Renal cortex interstitium (tissue), 11 donors: ENCODE results near the gene EHBP1L1. TPM values are rescaled to one million over a fixed set of nuclear protein-coding genes. Genes with fewer than 3 reads are reported as not detected.

Experiments
- DNase-seq, 11 donors: peaks; one replicate each; pipeline ENCODE4 v3.0.0-alpha.2; 2013; ENCODE audit warnings: low read depth in 9 of 11, low spot score in 4 of 11; ENCODE audit errors: extremely low read depth in 1 of 11
- polyA plus RNA-seq, 3 donors: library from polyadenylated mRNA; unstranded; fragments of 120-200 nt; gene quantifications; one replicate each; pipeline ENCODE4 v1.2.1, GENCODE V29; 2013; ENCODE audit not compliant: insufficient read length in 3 of 3

Gene EHBP1L1
- polyA plus RNA-seq, 3 donors = 13.2 to 21.1 (median 13.4) TPM

DNA sequence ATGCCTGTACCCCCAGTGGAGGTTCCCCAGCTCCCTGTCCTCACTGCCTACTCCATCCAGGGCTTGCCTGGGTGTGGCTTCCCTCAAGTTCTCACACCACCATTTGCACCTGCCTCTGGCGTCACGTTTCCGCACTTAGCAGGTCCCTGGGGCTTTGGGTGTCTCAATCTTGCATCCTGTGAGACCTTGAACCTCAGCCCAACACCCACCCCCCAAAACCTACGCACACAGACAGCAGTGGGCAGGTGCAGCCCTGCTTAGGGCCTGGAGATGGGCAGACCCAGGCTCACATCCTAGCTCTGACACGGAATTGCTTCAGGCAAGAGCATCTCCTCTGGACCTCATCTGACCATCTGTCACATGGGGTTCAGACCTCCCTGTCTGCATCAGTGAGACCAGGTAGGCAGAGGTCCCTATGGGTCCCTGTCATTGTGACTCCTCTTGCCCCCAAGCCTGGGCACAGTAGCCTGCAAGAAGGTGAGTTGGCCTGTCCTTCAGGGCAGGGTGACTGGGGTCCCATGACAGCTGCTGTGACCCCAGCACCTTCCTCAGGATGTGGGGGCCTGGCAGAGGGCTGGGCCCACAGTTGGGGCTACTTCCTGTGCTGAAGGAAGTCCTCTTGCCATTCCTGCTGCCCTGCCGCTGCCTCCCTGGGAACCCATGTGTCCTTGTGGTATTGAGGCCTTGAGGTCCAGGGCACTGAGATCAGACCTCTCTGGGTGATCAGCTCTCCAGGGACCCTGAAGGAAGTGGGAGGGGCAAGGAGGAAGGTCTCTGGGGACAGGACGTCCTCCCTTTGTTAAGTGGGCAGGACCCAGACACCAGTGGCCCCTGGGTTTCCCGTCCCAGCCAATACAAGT lies 64.0 kb downstream of the EHBP1L1 start:
- no peak for DNase-seq

DNA sequence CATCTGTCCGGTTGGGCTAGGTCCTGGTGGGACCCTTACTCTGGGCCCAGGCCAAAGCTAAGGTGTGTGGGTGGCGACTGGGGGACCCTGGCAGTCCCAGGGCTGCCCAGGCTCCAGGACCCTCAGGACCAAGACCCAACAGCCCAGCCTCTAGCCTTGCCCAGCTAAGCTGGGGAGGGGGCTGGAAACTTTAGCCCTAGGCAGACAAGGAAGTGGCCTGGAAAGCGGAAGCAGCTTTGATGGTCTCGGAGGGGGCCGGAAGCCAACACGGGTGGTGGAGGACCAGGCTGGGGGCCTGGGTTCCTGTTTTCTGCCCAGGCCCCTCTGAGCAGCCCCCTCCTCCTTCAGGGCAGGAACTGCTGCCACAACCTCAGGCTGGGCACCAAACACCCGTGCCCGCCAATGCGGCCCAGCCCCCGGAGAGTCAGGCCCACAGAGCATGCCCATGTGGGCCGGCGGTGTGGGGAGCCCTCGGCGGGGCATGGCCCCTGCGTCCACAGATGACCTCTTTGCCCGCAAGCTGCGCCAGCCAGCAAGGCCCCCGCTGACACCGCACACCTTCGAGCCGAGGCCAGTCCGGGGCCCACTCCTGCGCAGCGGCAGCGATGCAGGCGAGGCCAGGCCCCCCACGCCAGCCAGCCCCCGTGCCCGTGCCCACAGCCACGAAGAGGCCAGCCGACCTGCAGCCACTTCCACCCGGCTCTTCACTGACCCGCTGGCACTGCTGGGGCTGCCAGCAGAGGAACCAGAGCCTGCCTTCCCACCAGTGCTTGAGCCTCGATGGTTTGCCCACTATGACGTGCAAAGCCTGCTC lies 64.8 kb downstream of the EHBP1L1 start:
- DNase-seq = no peak

DNA sequence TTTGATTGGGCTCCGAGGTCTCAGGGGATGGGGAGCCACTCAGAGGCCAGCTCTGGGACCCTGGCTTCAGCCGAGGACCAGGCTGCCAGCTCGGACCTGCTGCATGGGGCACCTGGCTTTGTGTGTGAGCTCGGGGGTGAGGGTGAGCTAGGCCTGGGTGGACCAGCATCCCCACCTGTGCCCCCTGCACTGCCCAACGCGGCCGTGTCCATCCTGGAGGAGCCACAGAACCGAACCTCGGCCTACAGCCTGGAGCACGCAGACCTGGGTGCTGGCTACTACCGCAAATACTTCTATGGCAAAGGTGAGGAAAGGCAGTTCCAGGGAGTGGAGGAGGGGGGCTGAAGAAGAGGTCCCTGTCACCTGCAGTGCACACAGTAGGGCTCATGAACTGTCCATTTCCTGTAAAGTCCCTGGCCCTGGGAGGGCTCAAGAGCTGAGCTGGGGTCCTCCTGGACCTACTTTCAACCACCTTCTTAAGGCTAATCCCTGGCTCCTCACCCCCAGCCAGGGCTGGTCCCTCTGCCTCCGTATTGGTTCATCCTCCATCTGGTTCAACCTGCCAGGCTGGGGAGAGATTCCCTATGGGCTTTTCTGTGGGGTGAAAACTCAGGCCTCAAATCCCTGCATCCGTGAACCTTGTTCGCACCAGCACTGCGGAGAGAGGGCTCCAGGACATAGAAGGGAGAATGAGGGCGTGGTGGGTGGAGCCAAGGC lies 65.6 kb downstream of the EHBP1L1 start:
- no peak for DNase-seq

Other genes starting within 250 kb of the EHBP1L1 start
- 10 to 100 TPM; 87.8 to 95.3 (median 90.7) TPM for gene DPF2, start 242.2 kb upstream of the EHBP1L1 start, polyA plus RNA-seq
- gene TIGD3, start 221.3 kb upstream of the EHBP1L1 start, polyA plus RNA-seq = under 1 TPM; 0.53 to 0.83 (median 0.56) TPM
- 1 to 10 TPM; 5.5 to 9.2 (median 6.3) TPM for gene SLC25A45, start 193.4 kb upstream of the EHBP1L1 start, polyA plus RNA-seq
- 10 to 100 TPM; 15.7 to 22.2 (median 21.6) TPM for gene FRMD8, start 189.4 kb upstream of the EHBP1L1 start, polyA plus RNA-seq
- 100 to 1,000 TPM; 117 to 471 (median 268) TPM for gene NEAT1, start 153.3 kb upstream of the EHBP1L1 start, polyA plus RNA-seq
- 1,000 to 10,000 TPM in 1 of 3 donors, 100 to 1,000 TPM in 2; 717 to 1,341 (median 810) TPM for gene MALAT1, start 77.0 kb upstream of the EHBP1L1 start, polyA plus RNA-seq
- gene SCYL1, start 51.0 kb upstream of the EHBP1L1 start, polyA plus RNA-seq = 10 to 100 TPM; 58.0 to 77.5 (median 74.1) TPM
- gene LTBP3, start 17.7 kb upstream of the EHBP1L1 start, polyA plus RNA-seq = 100 to 1,000 TPM in 2 of 3 donors, 10 to 100 TPM in 1; 93.7 to 181 (median 145) TPM
- 10 to 100 TPM; 35.0 to 59.2 (median 54.7) TPM for gene ZNRD2, start 5.6 kb upstream of the EHBP1L1 start, polyA plus RNA-seq
- gene FAM89B, start 3.5 kb upstream of the EHBP1L1 start, polyA plus RNA-seq = 10 to 100 TPM; 18.0 to 26.2 (median 22.8) TPM
- gene KCNK7, start 19.7 kb downstream of the EHBP1L1 start, polyA plus RNA-seq = under 1 TPM; 0.30 to 0.39 (median 0.33) TPM
- 10 to 100 TPM; 34.8 to 44.2 (median 41.8) TPM for gene MAP3K11, start 38.2 kb downstream of the EHBP1L1 start, polyA plus RNA-seq
- gene PCNX3, start 39.7 kb downstream of the EHBP1L1 start, polyA plus RNA-seq = 10 to 100 TPM; 24.0 to 37.4 (median 33.3) TPM
- gene SIPA1, start 62.0 kb downstream of the EHBP1L1 start, polyA plus RNA-seq = 10 to 100 TPM; 26.2 to 31.8 (median 27.1) TPM
- 10 to 100 TPM; 49.5 to 61.3 (median 55.8) TPM for gene RELA, start 86.9 kb downstream of the EHBP1L1 start, polyA plus RNA-seq
- 10 to 100 TPM; 66.1 to 73.8 (median 72.0) TPM for gene KAT5, start 136.2 kb downstream of the EHBP1L1 start, polyA plus RNA-seq
- gene RNASEH2C, start 144.7 kb downstream of the EHBP1L1 start, polyA plus RNA-seq = 10 to 100 TPM; 36.1 to 53.4 (median 42.0) TPM
- gene AP5B1, start 204.9 kb downstream of the EHBP1L1 start, polyA plus RNA-seq = 10 to 100 TPM in 1 of 3 donors, 1 to 10 TPM in 2; 5.7 to 10.3 (median 7.6) TPM
- 10 to 100 TPM in 2 of 3 donors, 1 to 10 TPM in 1; 9.6 to 15.0 (median 14.0) TPM for gene OVOL1, start 211.0 kb downstream of the EHBP1L1 start, polyA plus RNA-seq